ENCODE measurements around the gene GTF2I.

DNA sequence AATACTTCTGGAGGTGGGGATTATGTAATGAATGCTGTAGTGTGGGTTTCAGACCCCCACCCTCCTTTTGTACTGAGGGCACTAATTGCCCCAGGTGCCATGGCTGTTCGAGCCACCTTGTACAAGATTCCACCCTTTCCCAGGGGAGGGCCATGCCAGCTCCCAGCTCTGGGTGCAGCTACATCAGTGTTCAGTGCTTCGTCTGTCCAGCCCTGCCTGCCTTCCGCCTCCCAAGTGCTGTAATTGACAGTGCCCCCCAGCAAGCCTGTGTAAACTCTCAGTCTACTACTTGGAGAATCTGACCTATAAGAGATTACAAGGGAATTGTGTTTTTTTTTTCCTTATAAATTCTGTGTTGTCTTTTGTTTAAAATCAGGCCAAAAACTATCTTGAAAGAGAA is 33.0 kb downstream of the GTF2I start:
- TF ChIP-seq EZH2phosphoT487 (IDR thresholded peaks at IDR 0.05; ENCODE audit: borderline replicate concordance), result no peak
- TF ChIP-seq, protein P1, sequence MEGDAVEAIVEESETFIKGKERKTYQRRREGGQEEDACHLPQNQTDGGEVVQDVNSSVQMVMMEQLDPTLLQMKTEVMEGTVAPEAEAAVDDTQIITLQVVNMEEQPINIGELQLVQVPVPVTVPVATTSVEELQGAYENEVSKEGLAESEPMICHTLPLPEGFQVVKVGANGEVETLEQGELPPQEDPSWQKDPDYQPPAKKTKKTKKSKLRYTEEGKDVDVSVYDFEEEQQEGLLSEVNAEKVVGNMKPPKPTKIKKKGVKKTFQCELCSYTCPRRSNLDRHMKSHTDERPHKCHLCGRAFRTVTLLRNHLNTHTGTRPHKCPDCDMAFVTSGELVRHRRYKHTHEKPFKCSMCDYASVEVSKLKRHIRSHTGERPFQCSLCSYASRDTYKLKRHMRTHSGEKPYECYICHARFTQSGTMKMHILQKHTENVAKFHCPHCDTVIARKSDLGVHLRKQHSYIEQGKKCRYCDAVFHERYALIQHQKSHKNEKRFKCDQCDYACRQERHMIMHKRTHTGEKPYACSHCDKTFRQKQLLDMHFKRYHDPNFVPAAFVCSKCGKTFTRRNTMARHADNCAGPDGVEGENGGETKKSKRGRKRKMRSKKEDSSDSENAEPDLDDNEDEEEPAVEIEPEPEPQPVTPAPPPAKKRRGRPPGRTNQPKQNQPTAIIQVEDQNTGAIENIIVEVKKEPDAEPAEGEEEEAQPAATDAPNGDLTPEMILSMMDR (conservative IDR thresholded peaks at IDR 0.05; ENCODE audit: low read length), result no peak
